HCEC 1CT (cell line): ENCODE measurements around the gene MYOM1.

Source experiments
- DNase-seq: peaks from one replicate; pipeline ENCODE4 v3.0.0-alpha.2; 2017

Gene MYOM1

DNA sequence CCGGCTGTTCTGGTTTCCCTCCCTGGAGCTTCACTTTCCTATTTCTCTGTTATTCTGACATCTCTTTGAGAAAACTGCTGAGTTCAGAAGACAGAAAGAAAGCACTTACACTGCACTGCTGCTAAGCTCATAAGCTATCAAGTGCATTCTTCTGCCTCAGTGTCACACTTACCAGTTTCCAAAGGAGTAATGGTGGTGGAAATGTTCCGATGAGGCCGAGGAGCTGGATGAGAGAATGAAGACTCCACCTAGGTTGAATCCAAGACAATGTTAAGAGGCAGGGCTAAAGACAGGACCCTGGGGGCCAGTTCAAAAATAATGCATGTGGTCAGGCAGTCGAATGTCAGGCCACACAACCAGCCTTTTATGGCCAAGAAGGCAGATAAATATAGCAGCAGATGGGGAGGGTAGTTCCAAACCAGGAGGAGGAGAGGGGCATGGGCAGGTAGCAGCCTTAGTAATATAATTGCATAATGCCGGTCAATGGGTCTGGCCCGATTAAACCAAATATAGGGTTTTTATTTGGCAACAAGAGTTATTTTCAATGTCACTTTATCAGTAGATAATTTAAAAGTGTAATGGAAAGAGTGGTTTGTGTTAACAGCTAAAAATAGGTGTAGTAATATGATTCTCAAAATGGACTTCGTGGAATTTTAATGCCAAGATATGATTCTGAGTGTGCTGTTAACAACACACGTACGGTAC, at the start of gene MYOM1:
Gene MYOM1, minus strand, starts transcription at position 338 of the 705 bp plus-strand sequence. CDS start 4,745 bp downstream, outside the sequence.
- no peak for DNase-seq

GRCh38 chr18:3269241-3269913, 49.6 kb upstream of the MYOM1 start:
- DNase-seq = peak; percentile 65

DNA sequence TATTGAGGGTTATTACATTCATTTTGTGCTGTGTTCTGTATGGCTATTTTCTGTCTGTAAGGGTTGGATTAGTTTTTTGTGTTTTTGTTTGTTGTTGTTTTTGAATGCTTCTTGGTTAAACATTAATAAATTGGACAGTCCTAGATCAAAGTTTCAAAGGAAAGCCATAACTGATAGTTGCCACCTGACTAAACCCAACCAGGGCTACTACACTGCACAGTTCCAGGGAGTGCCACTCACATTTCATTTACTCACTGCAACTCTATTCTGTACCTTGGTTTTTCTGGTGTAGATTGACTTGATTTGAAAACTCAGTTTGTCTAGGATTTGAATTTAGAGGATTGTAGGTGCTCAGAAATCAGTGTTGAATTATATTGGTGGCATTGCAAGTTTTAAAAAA, 48.5 kb upstream of the MYOM1 start:
- DNase-seq = no peak

GRCh38 chr18:3266062-3266608, 46.4 kb upstream of the MYOM1 start:
- no peak for DNase-seq

- no peak for DNase-seq
These were observed 45.8 kb upstream of the MYOM1 start for GRCh38 chr18:3265564-3266033.

DNA sequence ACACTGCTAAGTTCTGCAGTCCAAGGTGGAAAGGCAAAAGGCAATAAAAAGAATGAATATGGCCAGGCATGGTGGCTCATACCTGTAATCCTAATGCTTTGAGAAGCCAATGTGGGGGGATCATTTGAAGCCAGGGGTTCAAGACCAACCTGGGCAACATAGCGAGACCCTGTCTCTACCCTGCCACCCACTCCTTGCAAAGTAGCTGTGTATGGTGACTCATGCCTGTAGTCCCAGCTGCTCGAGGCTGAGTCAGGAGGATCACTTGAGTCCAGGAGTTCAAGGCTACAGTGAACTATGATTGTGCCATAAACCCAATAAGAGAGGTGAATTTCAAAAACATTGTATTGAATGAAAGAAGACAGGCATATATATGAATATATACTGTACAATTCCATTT, 44.6 kb upstream of the MYOM1 start:
- DNase-seq = no peak

GRCh38 chr18:3263132-3263700, 43.4 kb upstream of the MYOM1 start:
- DNase-seq = no peak

DNA sequence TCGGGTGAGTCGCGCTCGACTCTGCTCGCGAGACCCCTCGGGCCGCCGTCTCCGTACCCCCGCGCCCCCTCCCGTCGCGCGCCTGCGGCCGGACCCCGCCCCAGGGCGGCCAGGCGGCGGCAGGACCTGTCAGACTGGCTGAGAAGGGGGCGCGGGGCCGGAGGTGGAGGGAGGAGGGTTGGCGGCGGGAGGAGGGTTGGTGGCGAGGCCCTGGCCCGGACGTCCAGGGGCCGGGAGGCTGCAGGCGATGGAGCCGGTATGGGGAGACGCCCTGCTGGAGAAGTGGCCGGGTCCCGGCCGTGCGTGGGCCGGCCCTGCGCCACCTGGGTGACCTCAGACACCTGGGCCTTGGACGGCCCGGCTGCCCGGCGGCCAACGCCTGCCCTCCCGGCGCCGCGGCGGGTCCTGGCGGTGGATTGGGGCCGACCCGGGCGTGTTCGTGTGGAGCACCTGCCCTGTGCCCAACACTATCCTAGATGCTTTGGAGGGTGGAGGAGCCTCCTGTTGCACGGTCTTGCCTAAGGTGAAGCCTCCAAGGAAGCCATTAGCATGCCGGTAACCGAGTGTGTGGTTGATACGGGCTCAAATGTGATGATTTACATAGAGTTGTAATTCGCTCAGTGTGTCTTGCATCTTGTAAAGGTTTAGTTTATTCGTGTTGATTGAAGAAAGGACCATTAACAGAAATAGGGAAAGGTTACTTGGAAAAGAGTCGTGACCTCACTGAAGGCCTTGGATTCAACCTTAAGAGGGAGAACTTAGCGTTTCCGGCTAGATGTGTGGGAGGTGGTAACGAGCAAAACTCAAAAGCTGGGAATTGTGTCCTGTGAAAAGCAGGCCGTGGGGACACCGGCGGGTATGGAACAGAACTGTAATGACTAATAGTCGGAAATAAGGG, 42.7 kb upstream of the MYOM1 start:
- DNase-seq = no peak

- DNase-seq = peak; percentile 86
These were observed 41.8 kb upstream of the MYOM1 start, which contains the start of gene MYL12B for GRCh38 chr18:3261373-3262233. MYL12B (plus strand) TSS chr18:3262133; CDS start chr18:3272899, 10,766 bp downstream.

DNA sequence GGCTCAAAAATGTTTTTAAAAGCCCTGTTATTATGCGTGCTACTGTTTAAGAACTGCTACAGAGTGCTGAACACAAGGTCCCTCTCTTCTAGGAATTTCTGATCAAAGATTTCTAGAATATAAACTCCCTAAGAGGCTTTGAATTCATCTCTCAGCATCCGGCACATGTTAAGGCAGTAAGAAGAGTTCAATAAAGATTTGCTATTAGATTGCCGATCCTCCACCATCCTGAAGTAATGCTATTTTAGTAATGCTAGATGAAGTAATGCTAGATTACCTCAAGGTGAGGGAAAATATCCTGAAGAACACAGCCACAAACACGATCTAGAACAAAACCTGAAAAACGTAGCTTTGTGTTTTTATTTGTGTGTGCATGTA, 41.2 kb upstream of the MYOM1 start:
- no peak for DNase-seq

DNA sequence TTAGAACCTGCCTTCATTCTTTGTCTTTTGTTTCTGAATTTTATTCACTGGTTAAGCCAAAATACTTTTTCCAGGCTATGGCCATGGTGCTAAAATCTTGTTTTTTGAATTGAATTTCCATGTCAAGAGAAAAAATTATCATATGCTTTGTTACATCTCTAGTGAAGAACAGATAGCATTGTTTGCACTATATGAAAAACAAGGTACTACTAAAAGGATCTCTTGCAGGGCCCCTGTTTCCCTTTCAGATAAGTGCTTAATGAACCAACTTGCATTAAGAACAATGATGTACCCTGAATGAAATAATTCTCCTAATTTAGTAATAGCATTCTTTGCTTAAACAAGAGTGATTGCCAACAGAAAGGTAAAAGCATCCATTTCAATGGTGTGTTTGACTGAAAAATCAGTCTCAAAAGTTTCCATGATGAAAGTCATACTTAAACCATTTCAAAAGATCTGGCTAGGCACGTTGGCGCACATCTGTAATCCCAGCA, 37.9 kb upstream of the MYOM1 start:
- no peak for DNase-seq

- DNase-seq = peak; percentile 71
These were observed 37.2 kb upstream of the MYOM1 start for GRCh38 chr18:3256693-3257626.

DNA sequence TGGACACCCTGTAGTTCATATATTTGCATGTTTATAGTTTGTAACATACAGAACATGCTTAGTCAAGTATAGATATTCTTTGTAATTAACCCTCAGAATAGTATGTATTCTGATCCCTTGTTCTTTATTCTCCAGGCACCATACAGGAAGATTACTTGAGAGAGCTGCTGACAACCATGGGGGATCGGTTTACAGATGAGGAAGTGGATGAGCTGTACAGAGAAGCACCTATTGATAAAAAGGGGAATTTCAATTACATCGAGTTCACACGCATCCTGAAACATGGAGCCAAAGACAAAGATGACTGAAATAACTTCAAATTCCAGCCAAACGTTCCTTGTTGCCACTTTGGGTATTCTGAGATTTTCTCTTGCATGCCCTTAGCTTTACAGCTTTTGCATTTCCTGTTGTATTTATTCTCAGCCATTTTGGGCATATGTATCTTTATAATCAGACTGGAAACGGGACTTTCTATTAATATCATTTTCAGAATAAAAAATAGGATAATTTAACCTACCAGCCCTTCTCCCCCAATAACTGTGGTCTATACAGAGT, 35.9 kb upstream of the MYOM1 start:
- no peak for DNase-seq

DNA sequence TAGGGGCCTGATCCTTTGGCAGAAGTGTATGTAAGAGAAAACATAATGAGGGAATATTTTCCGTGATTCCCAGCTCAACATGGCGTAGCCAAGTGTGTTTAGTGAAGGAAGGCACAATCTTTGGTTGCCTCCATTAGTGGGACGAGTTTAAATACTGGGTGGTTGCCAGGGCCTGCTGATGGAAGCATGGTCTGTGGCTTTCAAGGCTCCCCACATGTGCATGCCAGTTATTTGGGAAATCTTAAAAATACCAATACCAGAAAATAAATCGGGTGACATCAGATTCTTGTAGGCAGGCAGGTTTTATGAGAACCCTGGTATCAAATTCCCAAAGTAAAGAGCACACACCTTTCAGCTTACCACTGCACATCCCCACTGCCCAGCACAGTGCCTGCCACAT, 35.0 kb upstream of the MYOM1 start:
- DNase-seq = no peak

- no peak for DNase-seq
These were observed 33.1 kb upstream of the MYOM1 start for GRCh38 chr18:3252843-3253242.

GRCh38 chr18:3251963-3252277, 32.2 kb upstream of the MYOM1 start:
- DNase-seq = no peak

GRCh38 chr18:3251249-3251962, 31.6 kb upstream of the MYOM1 start:
- DNase-seq = no peak

- DNase-seq = peak; percentile 90
These were observed 30.7 kb upstream of the MYOM1 start for GRCh38 chr18:3250237-3251107.
